CD4-positive, alpha-beta memory T cell (primary cell): ENCODE data around the gene TUBG2. TPM values are rescaled to one million over a fixed set of nuclear protein-coding genes. Genes with fewer than 3 reads are reported as not detected.

Experiments used
- CTCF ChIA-PET: fragments of 350-600 bp; sonication (Branson Sonifier 250); formaldehyde crosslinking; loops from one replicate; lab custom pipeline; 2021; ENCODE audit warnings: inconsistent platforms; ENCODE audit not compliant: partially characterized antibody; lab: Charles Lee
- POLR2A ChIA-PET: fragments of 350-600 bp; sonication (Branson Sonifier 250); formaldehyde crosslinking; loops from one replicate; lab custom pipeline; 2021; ENCODE audit not compliant: partially characterized antibody; lab: Charles Lee
- DNase-seq, 5 donors: peaks; one replicate each; pipeline versions ENCODE4 v3.0.0 to v3.0.0-alpha.2; 2020 to 2022; ENCODE audit warnings: mixed read lengths in 1 of 5
- H3K27ac ChIP-seq: one replicate; pipeline ENCODE4 v1.7.0; 2013; ENCODE audit warnings: low read depth, low read length
- H3K27me3 ChIP-seq: 2 replicates; pipeline ENCODE4 v1.7.0; 2013; ENCODE audit warnings: mild to moderate bottlenecking, low read length, moderate library complexity; ENCODE audit not compliant: insufficient read depth
- H3K36me3 ChIP-seq: 2 replicates; pipeline ENCODE4 v1.7.0; 2013; ENCODE audit warnings: mild to moderate bottlenecking, low read length, moderate library complexity; ENCODE audit not compliant: insufficient read depth
- H3K4me1 ChIP-seq: 2 replicates; pipeline ENCODE4 v1.7.0; 2013; ENCODE audit warnings: mild to moderate bottlenecking, low read length, moderate library complexity; ENCODE audit not compliant: insufficient read depth
- H3K4me3 ChIP-seq, 2 donors: one replicate each; pipeline ENCODE4 v1.7.0; 2013; ENCODE audit warnings: low read length in 2 of 2, mild to moderate bottlenecking in 1 of 2
- H3K9me3 ChIP-seq, 2 donors: one replicate each; pipeline ENCODE4 v1.7.0; 2013; ENCODE audit warnings: low read length in 2 of 2, control low read depth in 1 of 2; ENCODE audit not compliant: control insufficient read depth in 1 of 2
- H3K27ac Mint-ChIP-seq, 7 donors: one replicate each; pipeline ENCODE4 v1.8.0; 2020 to 2021; ENCODE audit warnings: mixed read lengths in 7 of 7, mild to moderate bottlenecking in 6 of 7, inconsistent platforms in 3 of 7, moderate library complexity in 3 of 7
- H3K27me3 Mint-ChIP-seq, 2 donors: one replicate each; pipeline ENCODE4 v1.8.0; 2020 to 2021; ENCODE audit warnings: mixed read lengths in 2 of 2
- H3K36me3 Mint-ChIP-seq, 2 donors: one replicate each; pipeline ENCODE4 v1.8.0; 2020 to 2021; ENCODE audit warnings: mixed read lengths in 2 of 2, inconsistent platforms in 1 of 2, mild to moderate bottlenecking in 1 of 2
- H3K4me1 Mint-ChIP-seq, 4 donors: one replicate each; pipeline ENCODE4 v1.8.0; 2020 to 2021; ENCODE audit warnings: mixed read lengths in 4 of 4, mild to moderate bottlenecking in 1 of 4
- H3K4me3 Mint-ChIP-seq, 8 donors: one replicate each; pipeline ENCODE4 v1.8.0; 2020 to 2021; ENCODE audit warnings: mixed read lengths in 8 of 8, mild to moderate bottlenecking in 7 of 8, moderate library complexity in 6 of 8, inconsistent platforms in 3 of 8
- H3K9me3 Mint-ChIP-seq, 8 donors: one replicate each; pipeline ENCODE4 v1.8.0; 2020 to 2021; ENCODE audit warnings: mixed read lengths in 8 of 8, mild to moderate bottlenecking in 5 of 8, inconsistent platforms in 3 of 8, moderate library complexity in 1 of 8
- intact Hi-C: fragments of 100-400 bp; cut with micrococcal nuclease; formaldehyde crosslinking; loops from one replicate; pipeline ENCODE4 v1.15.1; 2023
- polyA plus RNA-seq, 2 donors: library from polyadenylated mRNA; unstranded; fragments of 300-500 nt; fragmentation: Illumina TruSeq; gene quantifications; one replicate each; pipeline ENCODE4 v1.2.3, GENCODE V29; 2021
- total RNA-seq, 2 experiments: library from RNA; stranded (reverse); gene quantifications; one replicate each; pipeline ENCODE4 v1.2.3, GENCODE V29; 2021

The TUBG2 gene
- total and polyA plus RNA-seq, 4 experiments from 2014 or later, result 3.0 to 19.1 (median 11.5) TPM

DNA sequence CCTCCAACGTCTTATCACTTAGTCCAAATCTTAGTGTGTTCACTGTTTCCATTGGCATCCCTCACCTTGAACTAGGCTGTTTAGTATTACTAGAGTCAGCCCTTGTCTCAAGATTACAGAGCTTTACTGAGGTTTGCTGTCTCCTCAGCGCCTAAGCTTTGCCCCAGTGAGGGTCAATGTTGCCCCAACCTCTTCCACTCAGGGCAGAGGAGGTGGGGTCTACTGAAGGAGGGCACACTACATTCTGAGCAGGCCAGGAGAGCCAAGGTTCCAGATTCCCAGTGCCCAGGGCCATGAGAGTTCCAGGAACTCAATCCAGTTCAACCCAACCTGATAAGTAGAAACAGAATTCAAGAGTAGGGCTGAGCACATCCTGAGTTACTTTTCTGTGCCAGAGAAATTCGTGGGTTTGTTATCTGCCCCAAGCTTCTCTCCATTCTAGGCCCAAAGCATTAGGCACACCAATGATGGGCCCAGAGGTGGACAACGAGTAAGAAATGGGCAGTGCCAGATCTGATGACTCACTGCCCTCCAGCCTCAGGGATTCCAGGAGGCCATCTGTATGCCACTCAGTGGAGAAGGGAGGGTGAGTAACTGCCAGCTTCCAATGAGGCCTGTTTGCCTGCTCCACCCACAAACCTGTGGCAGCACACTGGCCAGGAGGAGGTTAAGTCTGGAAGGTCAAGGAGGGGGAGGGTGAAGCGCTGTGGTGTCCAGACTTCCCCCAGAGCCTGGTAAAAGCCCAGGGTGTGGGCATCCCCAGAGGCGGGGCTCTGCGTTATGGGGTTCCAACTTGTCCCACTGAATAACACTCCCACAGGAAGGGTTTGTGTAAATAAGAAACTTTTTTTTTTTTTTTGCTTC, 8.2 kb downstream of the TUBG2 start:
- H3K27me3 Mint-ChIP-seq, result peaks cover 4 to 8% of the 10 kb centered on the region in 2 donors
- peaks cover 12% of the 10 kb centered on the region for H3K27me3 ChIP-seq
- peaks cover 15 to 18% of the 10 kb centered on the region in 2 donors for H3K36me3 Mint-ChIP-seq
- no peak overlapping the region for H3K27ac ChIP-seq
- H3K4me1 ChIP-seq, result peaks cover 17% of the 10 kb centered on the region
- no peak overlapping the region for H3K4me3 Mint-ChIP-seq
- H3K9me3 ChIP-seq, result no peaks in the 10 kb centered on the region
- POLR2A ChIA-PET, result no interaction called here
- CTCF ChIA-PET, result interaction anchor here (2.0 kb wide), 1 partner anchor 12 kb away, joined by 6 read pairs; no protein-coding TSS in a partner anchor
- H3K4me3 ChIP-seq, result no peak overlapping the region
- no peaks in the 10 kb centered on the region for H3K9me3 Mint-ChIP-seq
- peak overlapping the region in 2 of 7 donors; percentile 48 to 57 for H3K27ac Mint-ChIP-seq
- peaks cover 5 to 26% (median 13%) of the 10 kb centered on the region in 4 donors for H3K4me1 Mint-ChIP-seq
- no peaks in the 10 kb centered on the region for H3K36me3 ChIP-seq
- DNase-seq, result no peak
- intact Hi-C loops, result no loop called here

DNA sequence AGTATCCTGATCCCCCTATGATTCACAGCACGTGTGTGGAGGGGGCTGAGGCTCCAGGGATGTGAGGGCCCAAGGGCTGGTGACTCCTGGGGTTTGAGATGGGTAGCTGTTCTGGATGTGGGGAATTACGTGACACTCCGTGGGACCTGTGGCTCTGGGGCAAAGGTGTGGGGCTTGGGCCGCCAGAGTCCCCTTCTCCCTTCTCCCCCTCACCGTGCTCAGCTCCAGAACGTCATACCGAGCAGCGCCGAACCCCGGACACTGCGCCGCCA, 10.6 kb downstream of the TUBG2 start:
- H3K4me1 ChIP-seq, result peaks cover 27% of the 10 kb centered on the region
- Mint-ChIP-seq H3K9me3 (no peaks in the 10 kb centered on the region), H3K36me3 (peaks cover 15% of the 10 kb centered on the region in 2 donors), H3K4me1 (peaks cover 10 to 33% (median 18%) of the 10 kb centered on the region in 4 donors), H3K27me3 (peaks cover 9 to 14% of the 10 kb centered on the region in 2 donors), H3K27ac (no peak overlapping the region), H3K4me3 (peak overlapping the region in 5 of 8 donors; percentile 27 to 79 (median 54))
- POLR2A ChIA-PET, result interaction anchor here (0.9 to 2.2 kb wide), 5 partner anchors 8 to 61 kb away, joined by 3 to 6 read pairs (median 5); partner anchors contain the start of gene TUBG2
- H3K9me3 ChIP-seq, result no peaks in the 10 kb centered on the region
- H3K27me3 ChIP-seq, result peaks cover 27% of the 10 kb centered on the region
- intact Hi-C loops, result no loop called here
- H3K36me3 ChIP-seq, result no peaks in the 10 kb centered on the region
- H3K27ac ChIP-seq, result no peak overlapping the region
- CTCF ChIA-PET, result interaction anchor here (0.8 to 1.5 kb wide), 3 partner anchors 11 to 92 kb away, joined by 3 to 4 read pairs (median 3); partner anchors contain the start of gene PSMC3IP
- DNase-seq, result no peak
- no peak overlapping the region for H3K4me3 ChIP-seq

DNA sequence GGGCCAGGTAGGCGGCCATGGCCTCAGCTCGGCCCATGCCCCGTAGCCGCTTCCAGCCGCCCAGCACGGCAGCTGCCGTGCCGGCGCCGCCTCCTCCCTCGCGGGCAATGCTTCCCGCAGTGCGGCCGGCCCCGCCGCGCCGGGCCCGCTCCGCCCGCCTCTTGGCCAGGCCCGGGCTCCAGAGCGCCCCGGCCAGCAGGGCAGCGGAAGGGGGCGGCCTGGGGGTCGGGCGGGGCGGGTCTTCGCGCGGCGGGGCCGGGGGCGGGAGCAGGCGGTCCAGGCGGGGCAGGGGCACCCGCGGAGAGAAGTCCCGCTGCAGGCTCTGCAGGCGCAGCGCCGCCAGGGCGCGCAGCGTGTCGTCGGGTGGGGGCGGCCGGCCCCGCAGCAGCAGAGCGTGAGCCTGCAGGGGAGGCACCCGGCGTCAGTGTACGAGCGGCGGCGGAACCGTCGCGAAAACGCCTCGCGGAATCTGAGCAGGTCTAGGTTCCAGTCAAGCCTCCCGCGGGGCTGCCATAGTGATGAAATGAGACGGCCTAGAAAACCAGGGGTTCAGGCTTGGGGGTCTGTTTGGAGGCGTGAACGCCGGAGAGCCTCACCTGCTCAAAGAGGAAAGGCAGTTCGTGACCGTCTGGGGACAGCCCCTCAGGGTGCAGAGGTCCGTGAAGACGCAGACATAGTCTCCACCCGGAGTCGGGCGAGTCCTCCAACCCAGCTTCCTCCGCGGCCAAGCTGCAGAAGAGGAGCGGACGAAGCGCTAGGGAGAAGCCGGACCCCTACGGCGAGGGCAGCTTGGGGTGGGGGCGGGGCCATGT, 11.1 kb downstream of the TUBG2 start:
- peak overlapping the region in 4 of 7 donors; percentile 42 to 79 (median 59) for H3K27ac Mint-ChIP-seq
- H3K4me3 Mint-ChIP-seq, result peak overlapping the region; percentile 69 to 84 (median 78)
- no peaks in the 10 kb centered on the region for H3K9me3 Mint-ChIP-seq
- Histone ChIP-seq H3K4me1 (peaks cover 30% of the 10 kb centered on the region), H3K36me3 (no peaks in the 10 kb centered on the region), H3K27me3 (peaks cover 32% of the 10 kb centered on the region), H3K4me3 (peak overlapping the region in 1 of 2 donors; percentile 38), H3K9me3 (no peaks in the 10 kb centered on the region), H3K27ac (no peak overlapping the region)
- H3K27me3 Mint-ChIP-seq, result peaks cover 13 to 18% of the 10 kb centered on the region in 2 donors
- intact Hi-C loops, result loop anchor here (1.0 kb wide), 1 partner anchor 9 kb away; no protein-coding TSS in a partner anchor
- ChIA-PET POLR2A (interaction anchor here (0.9 to 3.4 kb wide), 4 partner anchors 8 to 14 kb away, joined by 3 to 9 read pairs (median 5); partner anchors contain the start of gene TUBG2), CTCF (interaction anchor here (1.5 to 1.6 kb wide), 3 partner anchors 9 to 92 kb away, joined by 4 to 6 read pairs (median 5); partner anchors contain the start of gene PSMC3IP)
- peaks cover 11 to 39% (median 22%) of the 10 kb centered on the region in 4 donors for H3K4me1 Mint-ChIP-seq
- peak in 3 of 5 donors; percentile 51 to 61 (median 57) for DNase-seq
- H3K36me3 Mint-ChIP-seq, result peaks cover 15% of the 10 kb centered on the region in 2 donors

DNA sequence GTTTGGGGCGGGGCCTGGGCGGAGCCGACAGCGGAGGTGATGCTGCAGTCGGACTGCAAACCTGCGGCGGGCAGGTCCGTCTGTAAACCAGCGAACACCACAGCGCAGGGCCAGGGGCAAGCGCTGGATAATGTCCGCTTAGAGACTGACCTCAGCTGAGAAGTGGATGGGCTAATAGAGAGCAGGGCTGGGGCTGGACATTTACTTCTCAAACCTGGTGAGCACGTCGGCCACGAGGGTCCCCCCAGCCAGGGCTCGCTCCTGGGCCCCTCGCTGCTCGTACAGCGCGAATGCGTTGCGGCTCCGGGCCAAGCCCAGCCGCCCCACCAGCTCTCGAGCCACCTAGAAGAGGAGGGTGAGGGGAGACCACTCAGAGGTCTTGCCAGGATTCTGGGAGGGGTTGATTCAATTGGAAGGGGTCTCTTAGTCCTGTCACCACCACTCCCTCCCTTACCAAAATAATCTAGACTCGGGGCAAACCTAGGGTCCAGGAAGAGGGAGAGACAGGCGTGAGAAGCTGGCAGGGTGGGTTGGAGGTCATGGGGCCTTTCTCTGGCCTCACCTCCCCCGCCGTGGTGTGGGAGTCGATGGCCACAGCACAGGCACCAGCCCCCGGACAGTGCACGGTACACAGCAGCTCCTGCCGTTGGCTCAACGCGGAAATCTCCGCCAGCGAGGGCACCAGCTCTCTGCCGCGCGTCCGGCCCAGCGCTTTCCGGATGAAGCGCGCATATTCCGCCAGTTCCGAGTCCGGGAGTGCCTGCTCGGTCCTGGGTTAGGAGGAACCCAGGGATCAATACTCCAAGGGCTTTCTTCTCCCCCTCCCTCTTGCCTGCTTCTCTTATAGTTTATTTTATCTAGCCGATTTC, 11.9 kb downstream of the TUBG2 start:
- peaks cover 13 to 18% of the 10 kb centered on the region in 2 donors for H3K27me3 Mint-ChIP-seq
- DNase-seq, result no peak
- Histone ChIP-seq H3K27me3 (peaks cover 40% of the 10 kb centered on the region), H3K36me3 (no peaks in the 10 kb centered on the region), H3K4me3 (peak overlapping the region in 1 of 2 donors; percentile 38), H3K4me1 (peaks cover 39% of the 10 kb centered on the region), H3K27ac (no peak overlapping the region), H3K9me3 (no peaks in the 10 kb centered on the region)
- ChIA-PET POLR2A (interaction anchor here (1.1 to 3.4 kb wide), 4 partner anchors 9 to 61 kb away, joined by 3 to 9 read pairs (median 4); partner anchors contain the start of genes CNTNAP1 and TUBG1), CTCF (interaction anchor here (1.0 to 1.6 kb wide), 3 partner anchors 8 to 93 kb away, joined by 4 to 6 read pairs (median 5); no protein-coding TSS in a partner anchor)
- H3K9me3 Mint-ChIP-seq, result no peaks in the 10 kb centered on the region
- peaks cover 11 to 39% (median 22%) of the 10 kb centered on the region in 4 donors for H3K4me1 Mint-ChIP-seq
- H3K36me3 Mint-ChIP-seq, result peaks cover 7 to 9% of the 10 kb centered on the region in 2 donors
- peak overlapping the region; percentile 67 to 84 (median 76) for H3K4me3 Mint-ChIP-seq
- peak overlapping the region in 3 of 7 donors; percentile 30 to 81 (median 54) for H3K27ac Mint-ChIP-seq
- intact Hi-C loops, result loop anchor here (1.0 kb wide), 1 partner anchor 8 kb away; no protein-coding TSS in a partner anchor

DNA sequence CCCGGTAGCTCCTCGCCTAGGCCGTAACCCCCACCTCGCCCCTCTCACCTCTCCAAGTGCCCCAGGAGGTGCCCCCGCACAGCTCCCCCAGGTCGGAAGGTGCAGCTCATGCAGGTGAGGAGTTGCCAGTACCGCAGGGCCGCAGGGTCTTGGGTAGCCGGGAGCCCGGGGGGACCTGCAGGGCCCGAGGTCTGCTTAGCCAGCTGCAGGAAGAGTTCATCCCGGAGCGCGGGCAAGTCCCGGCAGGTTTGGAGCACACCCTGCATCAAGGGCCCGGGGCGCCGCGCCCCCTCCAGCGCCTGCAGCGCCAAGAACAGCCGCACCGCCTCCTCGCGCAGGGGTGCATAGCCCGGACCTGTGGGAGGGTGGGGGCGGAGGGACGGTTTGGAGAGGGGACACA, 13.0 kb downstream of the TUBG2 start:
- H3K27ac ChIP-seq, result no peak overlapping the region
- peak overlapping the region in 2 of 8 donors; percentile 81 to 84 for H3K4me3 Mint-ChIP-seq
- peaks cover 15 to 20% of the 10 kb centered on the region in 2 donors for H3K27me3 Mint-ChIP-seq
- H3K27me3 ChIP-seq, result peaks cover 41% of the 10 kb centered on the region
- H3K27ac Mint-ChIP-seq, result no peak overlapping the region
- H3K9me3 Mint-ChIP-seq, result no peaks in the 10 kb centered on the region
- no peaks in the 10 kb centered on the region for H3K36me3 ChIP-seq
- peaks cover 46% of the 10 kb centered on the region for H3K4me1 ChIP-seq
- peaks cover 12 to 47% (median 24%) of the 10 kb centered on the region in 4 donors for H3K4me1 Mint-ChIP-seq
- intact Hi-C loops, result no loop called here
- H3K36me3 Mint-ChIP-seq, result peaks cover 0 to 2% of the 10 kb centered on the region in 2 donors
- POLR2A ChIA-PET, result interaction anchor here (0.7 to 3.4 kb wide), 5 partner anchors 10 to 95 kb away, joined by 3 to 9 read pairs (median 3); partner anchors contain the start of genes CNTNAP1 and TUBG1
- no peak for DNase-seq
- CTCF ChIA-PET, result interaction anchor here (1.0 to 1.6 kb wide), 2 partner anchors 9 to 94 kb away, joined by 4 to 6 read pairs; no protein-coding TSS in a partner anchor
- no peak overlapping the region for H3K4me3 ChIP-seq
- H3K9me3 ChIP-seq, result no peaks in the 10 kb centered on the region
